IPS-18c (cell line): ENCODE data around the gene BSN.

Experiments used
- H3K4me3 ChIP-seq: 2 replicates; pipeline ENCODE4 v1.7.0; 2013; ENCODE audit warnings: low read depth, mild to moderate bottlenecking, low read length, moderate library complexity; ENCODE audit not compliant: insufficient read depth
- H3K9me3 ChIP-seq: one replicate; pipeline ENCODE4 v1.6.1; 2013; ENCODE audit warnings: mild to moderate bottlenecking, low read length, moderate library complexity; ENCODE audit not compliant: control insufficient read depth, insufficient read depth

The BSN gene

GRCh38 chr3:49553692-49554632 lies at the start of gene BSN:
BSN (plus strand) TSS chr3:49554477; CDS start chr3:49554603, 126 bp downstream.
- Histone ChIP-seq H3K4me3 (peak within 1 kb of the TSS; percentile 72), H3K9me3 (no peaks in the 10 kb centered on the region)

- Histone ChIP-seq H3K9me3 (no peaks in the 10 kb centered on the region), H3K4me3 (no peak overlapping the region)
Observed at GRCh38 chr3:49506906-49507305, 47.4 kb upstream of the BSN start.

DNA sequence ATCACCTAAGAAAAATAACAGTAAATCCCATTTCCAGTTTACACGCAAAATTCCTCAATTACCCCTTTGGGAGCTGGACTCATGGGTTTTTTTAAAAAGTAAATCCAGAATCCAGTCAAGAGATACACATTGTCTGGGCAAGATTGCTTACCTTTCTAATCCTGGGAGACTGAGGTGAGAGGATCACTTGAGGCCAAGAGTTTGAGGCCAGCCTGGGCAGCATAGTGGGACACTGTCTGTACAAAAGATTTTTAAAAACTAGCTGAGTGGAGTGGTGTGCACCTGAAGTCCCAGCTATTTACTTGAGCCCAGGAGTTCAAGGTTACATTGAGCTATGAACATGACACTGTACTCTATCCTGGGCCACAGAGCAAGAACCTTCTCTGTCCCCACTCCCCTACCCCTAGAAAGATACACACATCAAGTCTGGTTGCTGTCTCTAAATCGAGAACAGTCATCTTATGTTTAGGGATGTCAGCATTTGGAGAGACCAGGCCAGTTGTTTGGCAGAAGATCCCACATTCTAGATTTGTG lies 45.2 kb upstream of the BSN start:
- Histone ChIP-seq H3K4me3 (no peak overlapping the region), H3K9me3 (no peaks in the 10 kb centered on the region)

DNA sequence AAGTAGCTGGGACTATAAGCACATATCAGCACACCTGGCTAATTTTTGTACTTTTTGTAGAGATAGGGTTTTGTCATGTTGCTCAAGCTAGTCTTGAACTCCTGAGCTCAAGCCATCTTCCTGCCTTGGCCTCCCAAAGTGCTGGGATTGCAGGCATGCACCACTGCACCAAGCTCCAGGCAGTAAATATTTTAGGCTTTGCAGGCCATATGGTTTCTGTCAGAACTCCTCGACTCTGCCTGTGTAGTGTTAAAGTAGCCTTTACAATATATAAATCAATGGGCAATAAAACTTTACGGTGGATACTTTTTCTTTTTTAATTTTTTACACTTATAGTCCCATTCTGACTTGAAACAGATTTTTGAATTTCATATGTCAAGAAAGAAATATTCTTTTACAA lies 42.6 kb upstream of the BSN start:
- H3K4me3 ChIP-seq, result no peak overlapping the region
- no peaks in the 10 kb centered on the region for H3K9me3 ChIP-seq

GRCh38 chr3:49512781-49513355 lies 41.4 kb upstream of the BSN start:
- no peak overlapping the region for H3K4me3 ChIP-seq
- no peaks in the 10 kb centered on the region for H3K9me3 ChIP-seq

DNA sequence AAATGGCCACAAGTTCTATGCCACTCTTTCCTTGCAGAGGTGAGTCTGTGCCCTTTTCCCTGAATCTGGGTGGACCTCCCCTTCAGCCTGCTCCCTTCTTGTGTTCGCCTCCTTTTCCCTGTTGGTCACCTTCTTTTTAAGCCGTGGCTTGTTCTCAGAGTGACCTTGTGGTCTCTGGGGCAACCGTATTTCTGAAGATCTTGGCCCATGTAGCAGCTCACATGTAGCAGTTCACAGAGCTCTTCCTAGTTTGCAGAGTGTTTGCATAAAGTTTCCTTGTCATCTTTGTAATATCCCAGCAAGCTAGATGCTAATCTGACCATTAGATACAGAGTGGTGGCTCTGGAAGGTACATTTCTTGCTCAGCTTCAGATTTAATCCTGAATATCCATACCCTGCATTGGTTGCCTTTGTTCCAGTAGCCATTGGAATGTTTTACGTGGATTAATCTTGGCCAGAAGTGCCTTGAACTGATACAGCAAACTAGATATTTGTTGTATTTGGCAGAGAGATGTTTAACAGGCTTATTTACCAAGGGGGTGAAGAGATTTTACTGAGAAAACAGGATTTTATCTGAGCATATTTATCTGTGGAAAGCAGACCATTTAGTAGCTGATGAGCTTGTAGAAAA lies 40.7 kb upstream of the BSN start:
- no peaks in the 10 kb centered on the region for H3K9me3 ChIP-seq
- H3K4me3 ChIP-seq, result no peak overlapping the region

DNA sequence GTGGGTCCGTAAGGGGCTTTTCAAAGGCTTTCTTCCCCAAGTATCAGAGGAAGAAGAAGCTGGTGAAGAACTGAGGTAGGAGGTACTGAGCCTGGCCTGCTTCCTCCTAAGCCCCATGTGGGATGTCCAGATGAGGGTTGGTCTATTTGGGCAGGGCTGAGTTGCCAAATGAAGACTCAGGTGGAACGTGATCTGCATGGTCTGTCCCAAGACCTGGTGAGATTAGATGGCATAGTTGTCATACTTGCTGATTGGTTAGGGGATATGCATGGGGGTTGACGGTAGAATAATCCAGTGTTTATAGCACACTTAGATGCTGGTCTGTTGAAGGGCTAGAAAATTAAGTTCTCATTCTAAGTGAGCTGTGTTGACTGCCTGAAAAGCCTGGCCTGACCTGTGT lies 36.3 kb upstream of the BSN start:
- no peak overlapping the region for H3K4me3 ChIP-seq

GRCh38 chr3:49518441-49518840 lies 35.8 kb upstream of the BSN start:
- Histone ChIP-seq H3K4me3 (no peak overlapping the region), H3K9me3 (peaks cover 2% of the 10 kb centered on the region)

More for the DNA sequence above, 36.3 kb upstream of the BSN start:
- H3K9me3 ChIP-seq, result peaks cover 2% of the 10 kb centered on the region

DNA sequence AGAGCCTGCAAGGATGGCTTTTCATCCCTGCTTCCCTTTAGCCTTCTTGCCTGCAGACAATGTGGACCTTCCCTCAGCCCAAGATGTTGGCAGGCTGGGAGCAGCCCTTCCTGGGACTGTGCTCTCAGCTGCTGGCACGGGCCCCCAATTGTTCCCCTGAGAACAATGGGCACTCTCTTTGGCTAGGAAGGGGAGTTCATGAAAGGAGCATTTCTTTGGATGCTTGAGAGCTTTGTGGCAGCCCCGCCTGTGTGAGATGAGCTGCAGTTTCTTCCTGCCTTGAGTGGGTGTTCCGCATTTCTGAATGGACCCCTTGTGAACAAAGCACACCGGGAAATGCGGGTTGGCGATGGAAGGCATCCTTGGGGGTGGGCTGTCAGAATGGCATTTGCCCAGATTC lies 35.0 kb upstream of the BSN start:
- no peak overlapping the region for H3K4me3 ChIP-seq
- H3K9me3 ChIP-seq, result peaks cover 2% of the 10 kb centered on the region

GRCh38 chr3:49519916-49520385 lies 34.3 kb upstream of the BSN start:
- no peak overlapping the region for H3K4me3 ChIP-seq
- H3K9me3 ChIP-seq, result peaks cover 2% of the 10 kb centered on the region

- no peak overlapping the region for H3K4me3 ChIP-seq
Observed at GRCh38 chr3:49523756-49524747, 30.2 kb upstream of the BSN start.

DNA sequence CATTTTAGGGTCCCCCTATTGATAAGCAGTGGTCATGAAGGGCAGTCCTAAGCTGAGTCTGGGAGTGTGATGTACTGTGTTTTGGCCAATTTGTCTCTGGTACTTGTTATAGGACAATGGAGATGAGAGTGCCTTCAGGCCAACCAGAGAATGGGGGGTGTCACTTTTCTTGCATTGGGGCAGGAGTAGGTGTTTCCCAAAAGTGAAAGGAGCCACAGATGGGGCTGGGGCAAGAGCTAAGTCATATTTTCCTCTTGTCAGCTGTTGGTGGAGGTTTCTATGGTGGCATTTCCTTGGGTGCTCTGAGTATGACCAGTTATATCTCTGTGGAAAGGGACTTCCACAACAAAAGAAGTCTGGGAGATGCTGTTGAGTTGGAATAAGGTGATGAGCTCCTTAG lies 24.7 kb upstream of the BSN start:
- Histone ChIP-seq H3K4me3 (no peak overlapping the region), H3K9me3 (no peaks in the 10 kb centered on the region)

More at GRCh38 chr3:49523756-49524747, 30.2 kb upstream of the BSN start:
- peaks cover 2% of the 10 kb centered on the region for H3K9me3 ChIP-seq

DNA sequence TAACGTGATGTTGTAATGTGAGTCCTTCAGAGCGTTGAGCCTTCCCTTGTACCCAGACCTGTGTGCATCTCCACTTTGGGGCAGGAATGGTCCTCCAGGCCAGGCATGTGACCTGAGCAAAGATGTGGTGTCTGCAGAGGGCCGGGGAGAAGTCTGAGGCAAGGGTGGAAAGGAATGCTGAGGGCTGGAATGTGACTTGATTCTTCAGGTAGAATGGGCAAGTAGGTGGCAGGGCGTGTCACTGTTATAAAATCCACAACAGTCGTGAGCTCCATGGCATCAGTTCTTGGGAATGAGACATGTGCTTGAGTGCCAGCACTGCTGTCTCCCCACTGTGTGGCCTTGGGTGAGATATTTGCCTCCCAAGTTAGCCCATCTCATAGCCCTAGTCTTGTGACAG lies 24.0 kb upstream of the BSN start:
- H3K9me3 ChIP-seq, result no peaks in the 10 kb centered on the region
- H3K4me3 ChIP-seq, result no peak overlapping the region

DNA sequence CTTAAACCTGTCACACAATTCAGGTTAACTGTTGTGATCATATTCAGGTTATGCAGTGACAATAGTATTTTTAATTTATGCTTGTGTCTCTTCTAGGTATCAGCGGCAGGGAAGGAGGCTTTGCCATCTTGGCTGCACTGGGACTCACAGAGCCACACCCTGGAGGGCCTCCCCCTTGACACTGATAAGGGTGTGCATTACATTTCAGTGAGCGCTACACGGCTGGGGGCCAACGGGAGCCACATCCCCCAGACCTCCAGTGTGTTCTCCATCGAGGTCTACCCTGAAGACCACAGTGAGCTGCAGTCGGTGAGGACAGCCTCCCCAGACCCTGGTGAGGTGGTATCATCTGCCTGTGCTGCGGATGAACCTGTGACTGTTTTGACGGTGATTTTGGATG lies 23.6 kb upstream of the BSN start:
- no peak overlapping the region for H3K4me3 ChIP-seq
- H3K9me3 ChIP-seq, result no peaks in the 10 kb centered on the region

- H3K4me3 ChIP-seq, result no peak overlapping the region
Observed at GRCh38 chr3:49531218-49531617, 23.1 kb upstream of the BSN start.

GRCh38 chr3:49531715-49532114 lies 22.6 kb upstream of the BSN start:
- no peak overlapping the region for H3K4me3 ChIP-seq
- H3K9me3 ChIP-seq, result no peaks in the 10 kb centered on the region

More at GRCh38 chr3:49531218-49531617, 23.1 kb upstream of the BSN start:
- H3K9me3 ChIP-seq, result no peaks in the 10 kb centered on the region

DNA sequence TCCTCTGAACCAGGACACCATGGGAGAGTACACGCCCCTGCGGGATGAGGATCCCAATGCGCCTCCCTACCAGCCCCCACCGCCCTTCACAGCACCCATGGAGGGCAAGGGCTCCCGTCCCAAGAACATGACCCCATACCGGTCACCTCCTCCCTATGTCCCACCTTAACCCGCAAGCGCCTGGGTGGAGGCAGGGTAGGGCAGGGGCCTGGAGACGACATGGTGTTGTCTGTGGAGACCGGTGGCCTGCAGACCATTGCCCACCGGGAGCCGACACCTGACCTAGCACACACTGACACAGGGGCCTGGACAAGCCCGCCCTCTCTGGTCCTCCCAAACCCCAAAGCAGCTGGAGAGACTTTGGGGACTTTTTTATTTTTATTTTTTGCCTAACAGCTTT lies 21.2 kb upstream of the BSN start:
- H3K9me3 ChIP-seq, result no peaks in the 10 kb centered on the region
- H3K4me3 ChIP-seq, result no peak overlapping the region
